GM12891 (cell line): ENCODE data around the gene TAF4.

Experiments used
- POLR2A ChIP-seq: IDR thresholded peaks from 2 replicates; pipeline ENCODE4 v1.6.1; 2011; ENCODE audit warnings: low read depth, low read length, control low read depth
- POLR2AphosphoS5 ChIP-seq: IDR thresholded peaks from 2 replicates; pipeline ENCODE4 v1.6.1; 2011; ENCODE audit warnings: low read depth, low read length, control low read depth
- TAF1 ChIP-seq: IDR thresholded peaks from 2 replicates; pipeline ENCODE4 v1.6.1; 2011; ENCODE audit warnings: low read depth, low read length, control low read depth

DNA sequence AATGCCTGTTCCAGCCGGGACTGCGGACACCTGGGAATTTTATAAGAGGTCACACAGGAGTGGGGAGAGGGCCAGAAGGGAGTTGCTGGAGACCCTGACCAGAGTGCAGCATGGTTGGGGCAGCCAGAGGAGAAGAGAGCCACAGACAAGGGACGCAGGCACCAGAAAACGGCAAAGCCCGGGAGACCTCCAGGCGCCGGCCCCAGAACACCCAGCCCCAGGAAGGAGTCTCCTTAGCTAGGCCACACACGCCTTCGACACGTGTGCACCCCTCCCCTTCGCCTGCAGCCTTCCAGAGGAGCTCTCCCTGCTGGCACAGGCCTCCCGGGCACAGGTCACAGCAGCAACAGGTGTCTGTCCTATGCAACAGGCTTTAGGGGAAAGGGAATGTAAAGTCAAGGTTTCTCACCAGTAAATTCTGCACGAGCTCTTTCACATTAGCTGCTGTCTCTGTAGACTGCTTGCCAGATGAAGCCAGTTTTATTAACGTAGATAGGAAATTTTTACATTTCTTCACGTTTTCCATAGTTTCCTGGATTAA lies 57.0 kb downstream of the TAF4 start:
- TF ChIP-seq POLR2A (no peak), POLR2AphosphoS5 (no peak), TAF1 (no peak)
